T47D (cell line): ENCODE measurements around the gene AP2S1.
A peak's percentile ranks its signal among the peaks of the same experiment; 100 is the strongest.
"Not testable (repeated sequence)": the region's sequence is repeated elsewhere in the genome, so short reads cannot be mapped to it uniquely, and the experiment has no call there.

Experiments used
- DNase-seq, 2 experiments: peaks; one replicate each; pipeline versions ENCODE4 v3.0.0 to v3.0.0-alpha.2; 2011 to 2012; ENCODE audit warnings: low read depth in 1 of 2, low spot score in 1 of 2
- JUND ChIP-seq: IDR thresholded peaks from 2 replicates; pipeline ENCODE4 v1.6.1; 2012; ENCODE audit warnings: low read depth
- in situ Hi-C: cut with HindIII; loops from 2 replicates; pipeline ENCODE4 v1.10.0; 2016; ENCODE audit warnings: low sequenced_read_pairs, low pct_unique_long_range_greater_than_20kb

AP2S1 gene

GRCh38 chr19:46862974-46863632, 12.5 kb upstream of the AP2S1 start:
- no peak for TF ChIP-seq JUND
- no peak for DNase-seq
- in situ Hi-C loops: no loop called here

DNA sequence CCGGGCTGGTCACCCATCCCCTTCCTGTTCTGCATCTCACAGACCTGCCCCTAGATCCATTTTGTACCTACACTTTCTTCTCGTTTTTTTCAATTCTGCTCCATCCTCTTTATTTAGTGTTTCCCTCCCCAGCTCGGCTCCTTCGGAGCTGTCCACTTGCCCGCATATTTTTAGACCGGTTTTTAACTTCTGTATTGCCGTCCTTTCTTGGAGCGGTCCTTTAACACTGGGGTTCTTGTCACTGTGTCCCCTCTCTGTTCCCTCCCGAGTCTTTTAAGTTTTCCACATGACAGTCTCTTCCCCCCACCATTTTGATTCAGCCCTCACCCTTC, 11.8 kb upstream of the AP2S1 start:
- TF ChIP-seq JUND: no peak
- in situ Hi-C loops: no loop called here
- no peak for DNase-seq

- no peak for TF ChIP-seq JUND
- peak in 1 of 2 experiments; percentile 44 for DNase-seq
- in situ Hi-C loops: no loop called here
These were observed 11.3 kb upstream of the AP2S1 start for GRCh38 chr19:46861691-46862502.

DNA sequence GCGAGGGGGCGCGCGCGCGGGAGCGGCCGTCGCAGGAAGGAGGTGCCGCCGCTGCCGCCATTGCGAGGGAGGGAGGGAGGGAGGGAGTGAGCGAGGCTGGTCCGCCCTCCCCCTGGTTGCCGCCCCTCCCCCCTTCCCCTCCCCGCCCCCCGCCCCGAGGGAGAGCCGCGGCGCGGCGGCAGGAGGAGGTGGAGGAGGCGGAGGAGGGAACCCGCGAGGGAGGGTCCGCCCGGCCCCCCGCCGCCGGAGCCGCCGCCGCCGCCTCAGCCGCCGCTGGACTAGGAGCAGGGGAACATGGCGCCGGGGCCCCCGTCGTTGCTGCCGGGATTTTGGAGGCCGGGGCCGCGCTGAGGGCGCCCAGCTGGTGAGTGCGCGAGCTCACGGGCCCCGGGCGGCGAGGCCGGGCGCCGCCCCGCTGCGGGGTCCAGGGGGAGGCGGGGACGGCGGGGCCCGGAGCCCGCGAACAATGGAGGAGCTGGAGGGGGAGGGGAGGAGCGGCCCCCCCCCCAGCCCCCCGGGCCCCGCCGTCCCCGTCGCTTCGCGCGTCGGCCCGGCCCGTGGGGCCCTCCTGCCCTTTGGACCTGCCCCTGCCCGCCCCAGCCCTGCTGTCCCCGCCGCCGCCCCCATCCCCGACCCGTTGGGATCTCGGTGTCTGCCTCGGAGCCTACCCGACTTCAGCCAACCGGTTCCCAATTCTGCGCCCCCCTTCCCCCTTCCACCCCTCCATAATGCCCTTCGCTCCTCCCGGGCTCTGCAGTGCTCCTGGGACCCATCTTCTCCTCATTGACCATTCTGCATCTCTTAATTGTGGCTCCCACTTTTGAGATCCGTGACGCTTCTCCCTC, 10.4 kb upstream of the AP2S1 start, which contains the start of gene ARHGAP35:
Gene ARHGAP35 (plus strand): TSS at position 152 of the 845 bp plus-strand sequence. CDS start 57,679 bp downstream, outside the sequence.
- peak; percentile 48 to 88 for DNase-seq
- TF ChIP-seq JUND: no peak
- in situ Hi-C loops: no loop called here

GRCh38 chr19:46860125-46860845, 9.6 kb upstream of the AP2S1 start:
- DNase-seq: peak; percentile 72 to 98
- in situ Hi-C loops: no loop called here
- no peak for TF ChIP-seq JUND

- DNase-seq: no peak
- in situ Hi-C loops: no loop called here
- no peak for TF ChIP-seq JUND
These were observed 9.0 kb upstream of the AP2S1 start for GRCh38 chr19:46859637-46860124.

GRCh38 chr19:46856062-46857022, 5.7 kb upstream of the AP2S1 start:
- TF ChIP-seq JUND: no peak
- peak; percentile 74 to 94 for DNase-seq
- in situ Hi-C loops: no loop called here

- DNase-seq, in situ Hi-C loops: not testable (repeated sequence)
These were observed 4.1 kb upstream of the AP2S1 start for GRCh38 chr19:46854698-46855097.

DNA sequence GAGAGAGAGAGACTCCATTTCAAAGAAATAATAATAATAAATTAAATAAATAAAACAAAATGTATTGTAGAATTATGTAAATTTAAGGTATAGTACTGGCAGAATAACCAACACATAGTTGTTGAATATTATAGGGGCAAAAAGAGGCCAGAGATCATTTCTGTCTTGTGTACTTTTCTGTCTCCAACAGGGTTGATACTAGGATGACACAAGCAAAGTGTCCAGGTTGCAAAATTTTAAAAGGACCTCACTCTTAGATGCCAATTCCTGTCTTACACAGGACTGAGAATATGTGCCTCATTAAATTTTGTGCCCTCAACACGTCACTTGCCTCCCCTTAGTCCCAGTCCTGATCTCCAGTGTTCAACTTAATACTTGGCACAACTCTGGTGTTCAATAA, 2.2 kb upstream of the AP2S1 start:
- TF ChIP-seq JUND: no peak
- DNase-seq: no peak
- in situ Hi-C loops: no loop called here

- no peak for TF ChIP-seq JUND
- in situ Hi-C loops: no loop called here
- no peak for DNase-seq
These were observed 1.0 kb downstream of the AP2S1 start for GRCh38 chr19:46849610-46850009.

DNA sequence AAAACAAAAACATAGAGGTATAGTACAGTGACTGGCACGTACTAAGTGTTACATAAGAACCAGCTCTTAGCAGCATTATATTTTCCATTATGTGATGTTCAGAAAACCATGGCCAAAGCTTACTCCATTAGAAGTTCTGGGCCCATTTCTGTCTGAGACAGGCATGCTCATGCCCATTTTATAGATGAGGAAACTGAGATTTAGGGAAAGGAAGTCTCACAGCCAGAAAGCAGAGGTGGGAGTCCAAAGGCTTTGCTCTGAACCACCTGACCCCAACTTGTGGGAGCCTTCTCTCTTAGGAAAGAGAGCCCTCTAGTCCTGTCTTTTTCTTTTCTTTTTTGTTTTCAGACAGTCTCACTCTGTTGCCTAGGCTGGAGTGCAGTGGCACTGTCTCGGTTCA, 2.3 kb downstream of the AP2S1 start:
- in situ Hi-C loops: no loop called here
- no peak for DNase-seq
- TF ChIP-seq JUND: no peak

- TF ChIP-seq JUND: no peak
- no peak for DNase-seq
- in situ Hi-C loops: no loop called here
These were observed 3.1 kb downstream of the AP2S1 start for GRCh38 chr19:46847528-46847927.
